ENCODE data around the gene ZDHHC18.

Gene ZDHHC18

GRCh38 chr1:26826261-26827105 lies at the start of gene ZDHHC18:
Gene ZDHHC18 (plus strand): TSS chr1:26826688. CDS start chr1:26826805, 117 bp downstream.
- peak; percentile 46 to 65 (median 49) for DNase-seq (ENCODE audit: low read depth in 3 of 3)

- DNase-seq (ENCODE audit: low read depth in 3 of 3) = no peak
Measured at GRCh38 chr1:26779098-26779668, 47.3 kb upstream of the ZDHHC18 start.

GRCh38 chr1:26780344-26780957 lies 46.0 kb upstream of the ZDHHC18 start:
- no peak for DNase-seq (ENCODE audit: low read depth in 3 of 3)

GRCh38 chr1:26781206-26781825 lies 45.2 kb upstream of the ZDHHC18 start:
- no peak for DNase-seq (ENCODE audit: low read depth in 3 of 3)

- no peak for DNase-seq (ENCODE audit: low read depth in 3 of 3)
Measured at GRCh38 chr1:26782521-26783212, 43.8 kb upstream of the ZDHHC18 start.

GRCh38 chr1:26783646-26784022 lies 42.9 kb upstream of the ZDHHC18 start:
- DNase-seq (ENCODE audit: low read depth in 3 of 3) = no peak

- no peak for DNase-seq (ENCODE audit: low read depth in 3 of 3)
Measured at GRCh38 chr1:26784023-26784871, 42.2 kb upstream of the ZDHHC18 start.

GRCh38 chr1:26784886-26785285 lies 41.6 kb upstream of the ZDHHC18 start:
- DNase-seq (ENCODE audit: low read depth in 3 of 3) = no peak

GRCh38 chr1:26785611-26786436 lies 40.7 kb upstream of the ZDHHC18 start:
- DNase-seq (ENCODE audit: low read depth in 3 of 3) = no peak

- DNase-seq (ENCODE audit: low read depth in 3 of 3) = no peak
Measured at GRCh38 chr1:26786437-26787380, 39.8 kb upstream of the ZDHHC18 start.

- DNase-seq (ENCODE audit: low read depth in 3 of 3) = peak in 1 of 3 experiments; percentile 71
Measured at GRCh38 chr1:26787381-26787705, 39.1 kb upstream of the ZDHHC18 start.

GRCh38 chr1:26787706-26788514 lies 38.6 kb upstream of the ZDHHC18 start, which contains the start of gene PIGV:
Gene PIGV (plus strand): TSS chr1:26787950. CDS start chr1:26790816, 2,866 bp downstream.
- DNase-seq (ENCODE audit: low read depth in 3 of 3) = peak; percentile 73 to 84 (median 84)

GRCh38 chr1:26788515-26788785 lies 38.0 kb upstream of the ZDHHC18 start:
- DNase-seq (ENCODE audit: low read depth in 3 of 3) = peak in 1 of 3 experiments; percentile 21

GRCh38 chr1:26788836-26789611 lies 37.5 kb upstream of the ZDHHC18 start:
- DNase-seq (ENCODE audit: low read depth in 3 of 3) = peak; percentile 73 to 86 (median 86)

- DNase-seq (ENCODE audit: low read depth in 3 of 3) = no peak
Measured at GRCh38 chr1:26789612-26789865, 36.9 kb upstream of the ZDHHC18 start.

- DNase-seq (ENCODE audit: low read depth in 3 of 3) = no peak
Measured at GRCh38 chr1:26789931-26790330, 36.6 kb upstream of the ZDHHC18 start.

- DNase-seq (ENCODE audit: low read depth in 3 of 3) = no peak
Measured at GRCh38 chr1:26790551-26790953, 35.9 kb upstream of the ZDHHC18 start.

GRCh38 chr1:26791148-26791547 lies 35.3 kb upstream of the ZDHHC18 start:
- no peak for DNase-seq (ENCODE audit: low read depth in 3 of 3)
